Measurements from ENCODE around the gene AGER.

Gene AGER

DNA sequence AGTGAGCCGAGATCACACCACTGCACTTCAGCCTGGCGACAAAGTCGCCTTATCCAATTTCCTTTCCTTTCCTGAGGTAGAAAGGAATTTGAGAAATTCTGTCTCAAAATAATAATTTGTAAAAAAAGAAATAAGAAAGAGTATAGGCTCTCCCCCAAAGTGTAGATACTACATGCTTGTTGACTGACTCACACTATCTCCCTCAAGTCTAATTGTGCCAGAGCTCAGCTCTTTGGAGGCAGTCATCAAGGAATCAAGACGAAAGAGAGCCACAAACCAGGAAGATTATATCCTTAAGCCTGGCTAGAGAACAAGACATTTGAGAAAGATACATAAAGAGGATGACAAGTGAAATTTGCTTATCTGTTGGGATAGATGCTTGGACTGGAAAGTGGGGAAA lies 50.3 kb downstream of the AGER start:
- no peak overlapping the region for H3K4me3 ChIP-seq (ENCODE audit: insufficient read depth, low read depth, low read length, poor library complexity, severe bottlenecking)
- H3K4me1 ChIP-seq (ENCODE audit: control insufficient read depth, insufficient read depth, low read length, poor library complexity, severe bottlenecking): peaks cover 10% of the 10 kb centered on the region
- no peaks in the 10 kb centered on the region for H3K9me3 ChIP-seq (ENCODE audit: control insufficient read depth, low read length)
- H3K36me3 ChIP-seq (ENCODE audit: control insufficient read depth, insufficient read depth, low read length): no peaks in the 10 kb centered on the region
- no peaks in the 10 kb centered on the region for H3K27me3 ChIP-seq (replicated peaks; ENCODE audit: control insufficient read depth, insufficient read depth, low read length, poor library complexity, severe bottlenecking)
- H3K27ac ChIP-seq (ENCODE audit: insufficient read depth, low read length, poor library complexity, severe bottlenecking): no peak overlapping the region
- no peak for DNase-seq

DNA sequence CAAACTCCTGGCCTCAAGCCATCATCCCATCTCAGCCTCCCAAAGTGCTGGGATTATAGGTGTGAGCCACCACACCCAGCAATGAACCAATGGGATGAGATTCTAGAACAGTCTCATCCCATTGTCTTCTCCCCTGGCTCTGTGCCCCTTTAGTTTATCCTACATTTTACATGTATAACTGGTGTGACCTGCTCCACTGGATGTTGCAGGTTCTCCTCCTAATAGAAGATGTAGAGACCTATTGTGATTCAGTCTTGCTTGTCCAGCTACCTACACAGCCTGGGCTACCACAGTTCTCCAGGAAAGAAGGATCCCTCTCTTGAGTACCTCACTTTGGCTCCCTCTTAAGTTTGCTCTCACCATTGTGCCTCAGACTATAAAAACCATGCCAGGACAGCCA lies 51.9 kb downstream of the AGER start:
- no peak for DNase-seq
- Histone ChIP-seq H3K27ac (ENCODE audit: insufficient read depth, low read length, poor library complexity, severe bottlenecking) (no peak overlapping the region), H3K4me3 (ENCODE audit: insufficient read depth, low read depth, low read length, poor library complexity, severe bottlenecking) (no peak overlapping the region), H3K4me1 (ENCODE audit: control insufficient read depth, insufficient read depth, low read length, poor library complexity, severe bottlenecking) (peaks cover 20% of the 10 kb centered on the region), H3K36me3 (ENCODE audit: control insufficient read depth, insufficient read depth, low read length) (no peaks in the 10 kb centered on the region), H3K27me3 (replicated peaks; ENCODE audit: control insufficient read depth, insufficient read depth, low read length, poor library complexity, severe bottlenecking) (no peaks in the 10 kb centered on the region), H3K9me3 (ENCODE audit: control insufficient read depth, low read length) (no peaks in the 10 kb centered on the region)

GRCh38 chr6:32131439-32131948 lies 52.6 kb downstream of the AGER start:
- Histone ChIP-seq H3K27ac (ENCODE audit: insufficient read depth, low read length, poor library complexity, severe bottlenecking) (no peak overlapping the region), H3K4me3 (ENCODE audit: insufficient read depth, low read depth, low read length, poor library complexity, severe bottlenecking) (no peak overlapping the region), H3K4me1 (ENCODE audit: control insufficient read depth, insufficient read depth, low read length, poor library complexity, severe bottlenecking) (peaks cover 23% of the 10 kb centered on the region), H3K36me3 (ENCODE audit: control insufficient read depth, insufficient read depth, low read length) (no peaks in the 10 kb centered on the region), H3K27me3 (replicated peaks; ENCODE audit: control insufficient read depth, insufficient read depth, low read length, poor library complexity, severe bottlenecking) (no peaks in the 10 kb centered on the region), H3K9me3 (ENCODE audit: control insufficient read depth, low read length) (no peaks in the 10 kb centered on the region)
- no peak for DNase-seq
